GM18505 (cell line): ENCODE data around the gene TNS3.

Source experiments
- ATAC-seq: cut with Tn5 transposase; IDR thresholded peaks from one replicate; pipeline ENCODE4 v1.9.1; 2021; ENCODE audit not compliant: unreplicated experiment
- POLR2A ChIP-seq: IDR thresholded peaks from 4 replicates; pipeline ENCODE4 v1.6.1; 2011; ENCODE audit warnings: borderline replicate concordance; ENCODE audit not compliant: insufficient read depth, insufficient read length; ENCODE audit errors: extremely low read depth

TNS3 gene

GRCh38 chr7:47507522-47507921 is 74.4 kb downstream of the TNS3 start:
- TF ChIP-seq POLR2A: no peak
- no peak for ATAC-seq

DNA sequence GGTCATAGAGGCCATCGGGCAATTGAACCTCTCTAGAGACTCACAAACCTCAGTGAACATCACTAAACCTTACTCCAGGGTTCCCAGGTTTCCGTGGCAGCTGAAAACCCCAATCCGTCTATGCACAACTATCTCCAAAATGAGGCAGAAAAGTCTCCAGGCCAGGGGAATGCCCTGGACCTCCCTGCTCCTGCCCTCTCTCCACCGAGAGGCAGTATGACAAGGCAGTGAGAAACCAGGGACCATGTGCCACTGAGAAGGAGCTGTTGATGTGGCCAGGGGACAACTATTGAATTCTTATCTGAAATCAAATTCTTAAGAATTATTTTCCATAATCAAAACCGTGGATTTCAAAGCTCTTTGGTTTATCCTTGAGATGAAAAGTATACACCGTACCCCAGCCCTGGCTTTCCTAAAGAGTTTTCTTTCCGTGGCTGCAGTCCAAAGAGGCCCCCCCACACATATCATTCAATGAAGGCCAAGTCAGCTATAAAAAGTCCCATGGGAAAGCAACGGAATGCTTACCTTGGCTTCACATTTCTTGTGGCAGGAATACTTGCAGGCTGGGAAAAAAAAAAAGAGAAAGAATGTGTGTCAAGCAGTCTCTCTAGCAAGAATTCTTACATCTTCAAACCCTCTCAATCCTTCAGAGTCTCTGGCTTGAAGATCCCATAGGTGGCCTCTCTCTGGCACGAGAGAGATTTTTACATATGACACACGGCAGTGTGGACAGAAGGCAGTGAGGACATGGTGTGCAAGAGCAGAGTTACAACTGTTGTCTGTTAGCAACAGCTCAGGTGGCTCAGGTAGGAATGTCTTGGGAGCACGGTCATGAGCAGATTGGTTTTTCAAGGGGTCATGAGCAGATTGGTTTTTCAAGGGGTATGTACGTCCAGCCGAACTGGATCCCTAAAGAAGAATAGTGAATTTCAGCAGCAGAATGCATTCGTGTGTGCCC is 75.2 kb downstream of the TNS3 start:
- no peak for TF ChIP-seq POLR2A
- no peak for ATAC-seq

DNA sequence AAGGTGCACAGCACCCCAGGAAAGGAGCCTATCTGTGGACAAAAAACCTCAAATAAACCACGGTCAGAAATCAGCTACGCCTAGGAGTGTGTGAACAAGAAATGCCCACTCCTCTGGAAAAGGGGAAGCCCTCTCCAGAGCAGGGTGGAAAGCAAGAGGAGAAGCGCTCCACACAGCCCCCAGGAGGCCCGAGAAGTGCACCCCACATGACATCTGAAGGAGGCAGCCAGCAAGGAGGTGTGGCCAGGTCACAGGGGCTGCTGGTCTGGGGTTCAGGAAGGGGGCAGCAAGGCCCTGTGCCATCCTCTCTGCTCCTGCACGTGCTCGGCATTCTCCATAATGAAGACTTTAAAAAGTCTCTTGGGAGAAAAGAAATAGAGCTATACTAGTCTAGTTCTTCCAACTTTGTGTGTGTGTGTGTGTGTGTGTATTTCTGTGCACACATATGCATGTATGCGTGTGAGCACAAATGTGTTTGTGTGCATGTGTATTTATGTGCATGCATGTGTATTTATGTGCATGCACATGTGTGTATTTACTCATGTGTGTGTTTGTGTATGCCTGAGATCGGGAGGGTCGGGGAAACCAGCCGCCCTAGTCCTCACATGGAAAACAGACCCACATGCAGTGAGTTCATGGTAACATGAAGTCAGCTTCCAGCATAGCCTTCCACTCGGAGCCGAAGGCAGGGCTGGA is 76.5 kb downstream of the TNS3 start:
- no peak for ATAC-seq
- no peak for TF ChIP-seq POLR2A

DNA sequence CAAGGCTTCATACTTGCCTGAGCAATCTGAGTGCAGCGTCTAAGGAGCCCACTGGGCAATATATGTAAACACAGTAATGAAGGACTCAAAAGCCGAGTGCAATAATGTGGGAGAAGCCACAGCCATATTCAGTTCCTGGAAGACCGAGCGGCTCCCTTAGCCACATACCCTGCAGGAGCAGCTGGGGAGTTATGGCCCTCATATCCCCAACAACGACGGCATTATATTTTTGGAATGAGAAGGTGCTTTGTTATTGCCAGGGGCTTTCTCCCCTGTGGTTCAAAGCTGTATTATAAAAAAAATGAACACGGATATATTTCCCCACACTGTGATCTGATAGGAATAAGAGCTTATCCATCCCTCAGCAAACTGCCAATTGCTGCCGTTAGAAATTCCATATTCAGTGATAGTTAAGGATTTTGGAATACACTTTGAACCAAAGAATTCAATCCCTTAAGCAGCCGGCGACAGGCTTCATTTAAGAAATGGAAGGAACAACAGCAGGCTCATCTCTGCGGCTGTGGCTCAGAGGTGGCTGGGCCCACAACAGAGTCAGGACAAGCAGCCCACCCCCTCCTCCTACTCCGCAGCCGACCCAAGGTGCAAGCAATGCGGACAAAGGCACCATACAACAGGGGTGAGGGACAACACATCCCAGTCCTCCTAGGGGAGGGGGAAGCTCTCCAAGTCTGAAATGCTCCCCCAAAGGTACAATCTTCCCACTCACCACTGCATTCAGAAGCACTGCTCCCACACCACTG is 77.2 kb downstream of the TNS3 start:
- ATAC-seq: no peak
- no peak for TF ChIP-seq POLR2A

- TF ChIP-seq POLR2A: no peak
- ATAC-seq: no peak
Measured at GRCh38 chr7:47503281-47503680, 78.6 kb downstream of the TNS3 start.

DNA sequence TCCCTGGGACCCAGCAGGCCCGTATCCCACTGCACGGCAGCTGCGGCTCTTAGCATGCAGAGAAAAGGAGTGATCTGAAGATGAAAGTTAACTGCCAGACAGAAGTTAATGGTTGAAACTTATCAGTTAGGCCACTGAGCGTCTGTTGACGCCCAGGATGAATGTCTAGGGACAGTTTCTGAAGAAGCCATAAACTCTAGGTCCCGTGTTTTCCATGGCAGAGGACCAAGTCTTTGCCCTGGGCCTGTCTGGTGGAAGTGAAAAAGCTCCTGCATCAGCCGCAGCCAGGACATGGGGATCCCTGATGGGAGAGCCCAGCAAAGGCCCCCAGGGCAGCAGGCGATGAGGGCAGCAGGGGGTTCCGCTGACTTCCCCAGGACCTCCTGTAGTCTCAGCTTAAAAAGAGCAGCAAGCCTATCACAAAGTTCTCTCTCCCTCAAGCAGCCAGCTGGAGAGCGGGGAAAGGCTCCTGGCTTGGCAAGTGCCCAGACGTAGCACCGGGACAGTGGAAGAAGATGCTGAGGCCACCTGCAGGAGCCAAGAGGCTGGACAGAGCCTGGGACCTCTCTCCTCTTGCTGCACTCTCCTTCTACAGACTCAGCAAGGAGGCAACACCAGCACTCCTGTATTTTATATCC is 79.6 kb downstream of the TNS3 start:
- ATAC-seq: no peak
- no peak for TF ChIP-seq POLR2A

- no peak for TF ChIP-seq POLR2A
- no peak for ATAC-seq
Measured at GRCh38 chr7:47501406-47501805, 80.5 kb downstream of the TNS3 start.

- no peak for ATAC-seq
- no peak for TF ChIP-seq POLR2A
Measured at GRCh38 chr7:47500103-47500563, 81.8 kb downstream of the TNS3 start.

- no peak for TF ChIP-seq POLR2A
- no peak for ATAC-seq
Measured at GRCh38 chr7:47498229-47499056, 83.5 kb downstream of the TNS3 start.

- ATAC-seq: peak; percentile 93
- TF ChIP-seq POLR2A: no peak
Measured at GRCh38 chr7:47497367-47498096, 84.4 kb downstream of the TNS3 start.

GRCh38 chr7:47496666-47497065 is 85.2 kb downstream of the TNS3 start:
- TF ChIP-seq POLR2A: no peak
- no peak for ATAC-seq
